HCT116 (cell line): ENCODE results near the gene CNPPD1. TPM values are rescaled to one million over a fixed set of nuclear protein-coding genes. Genes with fewer than 3 reads are reported as not detected.

ENCODE experiments used
- ATAC-seq: fragments of 200-7000 bp; cut with Tn5 transposase; 2 replicates; pipeline ENCODE4 v1.9.1; 2020; ENCODE audit warnings: mild to moderate bottlenecking, moderate library complexity
- BruUV-seq: library from RNA; stranded (reverse); fragments of 400-500 nt; replicated peaks from 2 replicates; lab custom pipeline; 2021; lab: Mats Ljungman, UMichigan
- CTCF ChIA-PET: fragments of 300-600 bp; sonication (Branson Sonifier 250); formaldehyde crosslinking; loops from one replicate; lab custom pipeline; 2021; ENCODE audit warnings: antibody characterized with exemption; lab: Charles Lee
- POLR2A ChIA-PET: fragments of 300-600, 350-600 bp; sonication (Branson Sonifier 250); formaldehyde crosslinking; loops from one replicate; lab custom pipeline; 2021; ENCODE audit warnings: antibody characterized with exemption; lab: Charles Lee
- RAD21 ChIA-PET, 2 experiments: fragments of 300-600 bp; sonication (Branson Sonifier 250); formaldehyde crosslinking; loops; one replicate each; lab custom pipeline; 2023; ENCODE audit warnings: low total read pairs in 2 of 2; ENCODE audit not compliant: uncharacterized antibody in 2 of 2, unreplicated experiment in 2 of 2, low non-redundant PET in 1 of 2; lab: Charles Lee
- DNase-seq: peaks from one replicate; pipeline ENCODE4 v3.0.0-alpha.2; 2010; ENCODE audit warnings: low read depth, low spot score
- H2AFZ ChIP-seq: fragments of 200-600 bp; shearing (Covaris generic), sonication (generic); 2 replicates; pipeline ENCODE4 v1.6.1; 2017; ENCODE audit warnings: low read depth, mixed run types, mixed read lengths, antibody characterized with exemption, low read length; ENCODE audit not compliant: poor library complexity, severe bottlenecking
- H3K27ac ChIP-seq: 2 replicates; pipeline ENCODE4 v1.5.1; 2012; ENCODE audit warnings: low read depth, low read length
- H3K27me3 ChIP-seq: fragments of 200-600 bp; sonication (generic); 2 replicates; pipeline ENCODE4 v1.6.1; 2016; ENCODE audit warnings: mixed run types, low read length, mixed read lengths; ENCODE audit not compliant: insufficient read depth
- H3K36me3 ChIP-seq, 2 experiments: fragments of 200-500 bp in 1 of 2; fragments of 200-600 bp in 1 of 2; sonication (Bioruptor generic) in 1 of 2; sonication (generic) in 1 of 2; 2 replicates each; pipeline versions ENCODE4 v1.5.1 to v1.6.1; 2014 to 2016; ENCODE audit warnings: low read length in 2 of 2, inconsistent platforms in 1 of 2, mixed read lengths in 1 of 2, mixed run types in 1 of 2; ENCODE audit not compliant: insufficient read depth in 2 of 2, control insufficient read depth in 1 of 2
- H3K4me1 ChIP-seq, 2 experiments: fragments of 200-600 bp in 1 of 2; sonication (generic) in 1 of 2; 2 replicates each; pipeline versions ENCODE4 v1.5.1 to v1.6.1; 2012 to 2017; ENCODE audit warnings: low read length in 2 of 2, inconsistent platforms in 1 of 2, mild to moderate bottlenecking in 1 of 2, mixed read lengths in 1 of 2, mixed run types in 1 of 2, moderate library complexity in 1 of 2; ENCODE audit not compliant: insufficient read depth in 2 of 2, control insufficient read depth in 1 of 2
- H3K4me2 ChIP-seq: fragments of 200-600 bp; sonication (generic); 2 replicates; pipeline ENCODE4 v1.6.1; 2017; ENCODE audit warnings: mixed run types, low read length, mixed read lengths
- H3K4me3 ChIP-seq, 2 experiments: fragments of 200-600 bp in 1 of 2; sonication (generic) in 1 of 2; replicated peaks in 1 of 2; 2 replicates each; pipeline ENCODE4 v1.5.1; 2011 to 2016; ENCODE audit warnings: low read length in 2 of 2, control low read depth in 1 of 2, low read depth in 1 of 2, mild to moderate bottlenecking in 1 of 2, mixed read lengths in 1 of 2, mixed run types in 1 of 2
- H3K79me2 ChIP-seq: fragments of 200-600 bp; sonication (generic); 2 replicates; pipeline ENCODE4 v1.6.1; 2017; ENCODE audit warnings: mild to moderate bottlenecking, mixed run types, low read length, moderate library complexity, mixed read lengths; ENCODE audit not compliant: insufficient read depth
- H3K9ac ChIP-seq: fragments of 200-600 bp; sonication (generic); 2 replicates; pipeline ENCODE4 v1.6.1; 2016; ENCODE audit warnings: low read length, mixed read lengths
- H3K9me2 ChIP-seq: fragments of 200-600 bp; sonication (generic), shearing (Covaris generic); 2 replicates; pipeline ENCODE4 v1.6.1; 2017; ENCODE audit warnings: mixed run types, mild to moderate bottlenecking, moderate library complexity; ENCODE audit not compliant: insufficient read depth
- H3K9me3 ChIP-seq, 2 experiments: fragments of 200-500 bp in 1 of 2; fragments of 200-600 bp in 1 of 2; sonication (Bioruptor generic) in 1 of 2; sonication (generic) in 1 of 2; 2 replicates each; pipeline ENCODE4 v1.6.1; 2014 to 2017; ENCODE audit warnings: low read length in 2 of 2, mixed read lengths in 2 of 2, inconsistent platforms in 1 of 2, low read depth in 1 of 2, mild to moderate bottlenecking in 1 of 2, mixed run types in 1 of 2, moderate library complexity in 1 of 2; ENCODE audit not compliant: control insufficient read depth in 1 of 2, insufficient read depth in 1 of 2
- H4K20me1 ChIP-seq: fragments of 200-600 bp; sonication (generic), shearing (Covaris generic); 2 replicates; pipeline ENCODE4 v1.6.1; 2017; ENCODE audit warnings: mixed run types, mild to moderate bottlenecking, moderate library complexity; ENCODE audit not compliant: insufficient read depth
- ATF3 ChIP-seq: IDR thresholded peaks from 2 replicates; pipeline ENCODE4 v1.6.1; 2012
- CBX3 ChIP-seq: IDR thresholded peaks from 2 replicates; pipeline ENCODE4 v1.6.1; 2012; ENCODE audit warnings: low read depth
- CEBPB ChIP-seq: IDR thresholded peaks from 2 replicates; pipeline ENCODE4 v1.6.1; 2012; ENCODE audit warnings: low read depth
- CTCF ChIP-seq, 3 experiments: fragments of 200-600 bp in 1 of 3; sonication (generic) in 1 of 3; IDR thresholded peaks in 2 of 3; conservative IDR thresholded peaks in 1 of 3; 2 replicates each; pipeline ENCODE4 v1.5.1; 2012 to 2017; ENCODE audit warnings: low read depth in 2 of 3, low read length in 2 of 3, antibody characterized with exemption in 1 of 3, borderline replicate concordance in 1 of 3, control low read depth in 1 of 3, mild to moderate bottlenecking in 1 of 3, mixed read lengths in 1 of 3, mixed run types in 1 of 3, moderate library complexity in 1 of 3; ENCODE audit not compliant: insufficient read depth in 1 of 3
- EGR1 ChIP-seq: IDR thresholded peaks from 2 replicates; pipeline ENCODE4 v1.6.1; 2012; ENCODE audit warnings: low read depth
- ELF1 ChIP-seq: IDR thresholded peaks from 2 replicates; pipeline ENCODE4 v1.6.1; 2012; ENCODE audit warnings: low read depth, borderline replicate concordance
- EZH2 ChIP-seq: fragments of 200-600 bp; sonication (generic); IDR thresholded peaks from 2 replicates; pipeline ENCODE4 v1.6.1; 2017; ENCODE audit warnings: antibody characterized with exemption, mixed run types
- EZH2phosphoT487 ChIP-seq: fragments of 200-600 bp; IDR thresholded peaks from 2 replicates; pipeline ENCODE4 v1.6.1; 2018; ENCODE audit warnings: antibody characterized with exemption, borderline replicate concordance
- FOSL1 ChIP-seq: IDR thresholded peaks from 2 replicates; pipeline ENCODE4 v1.6.1; 2012; ENCODE audit warnings: low read depth
- JUND ChIP-seq: IDR thresholded peaks from 2 replicates; pipeline ENCODE4 v1.6.1; 2012
- POLR2A ChIP-seq: IDR thresholded peaks from 2 replicates; pipeline ENCODE4 v1.7.0; 2011; ENCODE audit warnings: borderline replicate concordance; ENCODE audit not compliant: insufficient read depth, insufficient read length; ENCODE audit errors: extremely low read depth
- POLR2AphosphoS5 ChIP-seq: IDR thresholded peaks from 2 replicates; pipeline ENCODE4 v1.6.1; 2011; ENCODE audit warnings: mild to moderate bottlenecking, low read depth, low read length, moderate library complexity
- RAD21 ChIP-seq: IDR thresholded peaks from 2 replicates; pipeline ENCODE4 v1.6.1; 2012; ENCODE audit warnings: low read depth, mild to moderate bottlenecking
- REST ChIP-seq: IDR thresholded peaks from 2 replicates; pipeline ENCODE4 v1.6.1; 2012; ENCODE audit warnings: low read depth
- SIN3A ChIP-seq: IDR thresholded peaks from 2 replicates; pipeline ENCODE4 v1.6.1; 2012; ENCODE audit warnings: low read depth
- SRF ChIP-seq: IDR thresholded peaks from 2 replicates; pipeline ENCODE4 v1.6.1; 2012; ENCODE audit warnings: low read depth
- TCF7L2 ChIP-seq: IDR thresholded peaks from 2 replicates; pipeline ENCODE4 v1.7.0; 2011; ENCODE audit warnings: borderline replicate concordance, inconsistent platforms; ENCODE audit not compliant: insufficient read depth, insufficient read length; ENCODE audit errors: extremely low read depth
- YY1 ChIP-seq: IDR thresholded peaks from 2 replicates; pipeline ENCODE4 v1.6.1; 2011; ENCODE audit warnings: low read length, low read depth, moderate library complexity, mild to moderate bottlenecking; ENCODE audit not compliant: insufficient replicate concordance; ENCODE audit errors: extremely low read depth
- ZBTB33 ChIP-seq: IDR thresholded peaks from 2 replicates; pipeline ENCODE4 v1.6.1; 2011; ENCODE audit warnings: mild to moderate bottlenecking, low read length, moderate library complexity; ENCODE audit not compliant: insufficient replicate concordance; ENCODE audit errors: extremely low read depth
- ZFX ChIP-seq: fragments of 450-650 bp; IDR thresholded peaks from 2 replicates; pipeline ENCODE4 v1.6.1; 2017
- intact Hi-C: fragments of 100-400 bp; cut with micrococcal nuclease; formaldehyde crosslinking; loops from 2 replicates; pipeline ENCODE4 v1.10.0; 2022
- total RNA-seq: library from RNA; stranded (reverse); gene quantifications from one replicate; pipeline ENCODE4 v1.2.1, GENCODE V29; 2021; ENCODE audit not compliant: unreplicated experiment

CNPPD1 gene
- total RNA-seq, 1 experiment from 2014 or later, result 41.9 TPM

- ChIA-PET CTCF (no interaction called here), RAD21 (no interaction called here), POLR2A (no interaction called here)
- Histone ChIP-seq H3K9me3 (no peaks in the 10 kb centered on the region), H3K9me2 (no peaks in the 10 kb centered on the region), H3K27me3 (no peaks in the 10 kb centered on the region), H3K27ac (no peak overlapping the region), H3K4me2 (no peak overlapping the region), H3K9ac (no peak overlapping the region), H3K4me1 (no peaks in the 10 kb centered on the region), H3K79me2 (no peaks in the 10 kb centered on the region), H4K20me1 (no peaks in the 10 kb centered on the region), H3K4me3 (no peak overlapping the region), H2AFZ (no peak overlapping the region), H3K36me3 (no peaks in the 10 kb centered on the region; a peak in 1 of 4 replicates)
- TF ChIP-seq ELF1, result no peak
- TF ChIP-seq JUND, result no peak
- no peak for TF ChIP-seq EZH2
- no peak for TF ChIP-seq ATF3
- no peak for TF ChIP-seq CTCF (IDR thresholded peaks at IDR 0.05 in 2 of 3, conservative IDR thresholded peaks at IDR 0.05 in 1 of 3; ENCODE audit: borderline replicate concordance in 1 of 3, insufficient read depth in 1 of 3, low read depth in 2 of 3, low read length in 2 of 3)
- TF ChIP-seq POLR2A, result no peak
- no peak for TF ChIP-seq TCF7L2
- TF ChIP-seq SIN3A, result no peak
- no peak for TF ChIP-seq CBX3
- TF ChIP-seq YY1, result no peak
- no peak for TF ChIP-seq FOSL1
- TF ChIP-seq EGR1, result no peak
- no peak for TF ChIP-seq CEBPB
- no peak for TF ChIP-seq ZBTB33
- no peak for TF ChIP-seq EZH2phosphoT487
- no peak for TF ChIP-seq ZFX
- no peak for TF ChIP-seq RAD21
- TF ChIP-seq POLR2AphosphoS5, result no peak
- no peak for TF ChIP-seq REST
- no peak for TF ChIP-seq SRF
- intact Hi-C loops, result no loop called here
- DNase-seq (no peak), ATAC-seq (no peak)
- BruUV-seq, result no TSS peak
Observed at GRCh38 chr2:219168526-219168925, 8.2 kb downstream of the CNPPD1 start.
